HL-60 (cell line): ENCODE results near the gene CDH6.

Experiments used
- DNase-seq, 2 experiments: peaks; one replicate each; pipeline ENCODE4 v3.0.0-alpha.2; 2010 to 2020; ENCODE audit warnings: low read depth in 1 of 2, low spot score in 1 of 2
- H3K27ac ChIP-seq: fragments of 250-450 bp; sonication (Bioruptor Pico); replicated peaks from 2 replicates; pipeline ENCODE4 v1.5.1; 2020; ENCODE audit warnings: mild to moderate bottlenecking, moderate library complexity
- H3K27me3 ChIP-seq: fragments of 250-450 bp; sonication (Bioruptor Pico); 2 replicates; pipeline ENCODE4 v1.5.1; 2021; ENCODE audit warnings: mild to moderate bottlenecking, moderate library complexity; ENCODE audit not compliant: insufficient read depth, poor library complexity, severe bottlenecking
- H3K4me3 ChIP-seq: replicated peaks from 2 replicates; pipeline ENCODE4 v1.5.1; 2011; ENCODE audit warnings: mild to moderate bottlenecking, control low read depth, low read length; ENCODE audit not compliant: insufficient read depth
- GABPA ChIP-seq: IDR thresholded peaks from 2 replicates; pipeline ENCODE4 v1.6.1; 2012; ENCODE audit warnings: low read depth
- POLR2AphosphoS5 ChIP-seq: IDR thresholded peaks from 2 replicates; pipeline ENCODE4 v1.6.1; 2012; ENCODE audit warnings: low read depth
- SPI1 ChIP-seq: IDR thresholded peaks from 2 replicates; pipeline ENCODE4 v1.6.1; 2012; ENCODE audit warnings: low read depth, mild to moderate bottlenecking, borderline replicate concordance
- TF ChIP-seq, protein P1 (sequence below): IDR thresholded peaks from one replicate; pipeline ENCODE4 v1.5.1; 2011; ENCODE audit warnings: low read length, control low read depth, inconsistent platforms; ENCODE audit not compliant: insufficient read depth
- TF ChIP-seq, protein P2 (sequence below): IDR thresholded peaks from 2 replicates; pipeline ENCODE4 v1.6.1; 2012; ENCODE audit warnings: low read depth; ENCODE audit not compliant: insufficient replicate concordance

Gene CDH6

DNA sequence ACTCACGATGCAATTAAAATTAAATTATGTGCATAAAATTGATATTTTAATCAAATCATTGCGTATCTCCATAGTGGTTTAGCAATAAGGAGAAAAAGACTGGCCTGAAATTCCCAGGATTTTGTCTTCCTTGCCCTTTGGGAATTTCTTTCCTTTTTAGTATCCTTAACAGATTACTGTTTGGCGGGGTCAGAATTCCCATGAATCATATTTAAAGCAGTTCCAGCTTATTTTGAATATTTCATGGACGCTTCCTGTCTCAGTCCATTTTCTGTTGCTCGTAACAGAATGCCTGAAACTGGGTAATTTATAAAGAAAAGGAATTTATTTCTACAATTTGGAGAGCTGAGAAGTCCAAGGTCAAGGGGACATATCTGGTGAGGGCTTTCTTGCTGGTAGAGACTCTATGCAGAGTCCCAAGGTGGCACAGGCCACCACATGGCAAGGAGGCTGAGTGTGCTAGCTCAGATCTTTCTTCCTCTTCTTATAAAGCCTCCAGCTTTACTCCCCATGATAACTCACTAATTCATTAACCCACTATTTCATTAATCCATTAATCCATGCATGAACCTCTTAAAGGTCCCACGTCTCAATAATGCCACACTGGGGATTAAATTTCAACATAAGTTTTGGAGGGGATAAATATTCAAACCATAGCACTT, 37.8 kb downstream of the CDH6 start:
- TF ChIP-seq, protein P1, sequence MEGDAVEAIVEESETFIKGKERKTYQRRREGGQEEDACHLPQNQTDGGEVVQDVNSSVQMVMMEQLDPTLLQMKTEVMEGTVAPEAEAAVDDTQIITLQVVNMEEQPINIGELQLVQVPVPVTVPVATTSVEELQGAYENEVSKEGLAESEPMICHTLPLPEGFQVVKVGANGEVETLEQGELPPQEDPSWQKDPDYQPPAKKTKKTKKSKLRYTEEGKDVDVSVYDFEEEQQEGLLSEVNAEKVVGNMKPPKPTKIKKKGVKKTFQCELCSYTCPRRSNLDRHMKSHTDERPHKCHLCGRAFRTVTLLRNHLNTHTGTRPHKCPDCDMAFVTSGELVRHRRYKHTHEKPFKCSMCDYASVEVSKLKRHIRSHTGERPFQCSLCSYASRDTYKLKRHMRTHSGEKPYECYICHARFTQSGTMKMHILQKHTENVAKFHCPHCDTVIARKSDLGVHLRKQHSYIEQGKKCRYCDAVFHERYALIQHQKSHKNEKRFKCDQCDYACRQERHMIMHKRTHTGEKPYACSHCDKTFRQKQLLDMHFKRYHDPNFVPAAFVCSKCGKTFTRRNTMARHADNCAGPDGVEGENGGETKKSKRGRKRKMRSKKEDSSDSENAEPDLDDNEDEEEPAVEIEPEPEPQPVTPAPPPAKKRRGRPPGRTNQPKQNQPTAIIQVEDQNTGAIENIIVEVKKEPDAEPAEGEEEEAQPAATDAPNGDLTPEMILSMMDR: no peak
- no peak for TF ChIP-seq POLR2AphosphoS5
- no peak for TF ChIP-seq GABPA
- no peak for TF ChIP-seq SPI1
- TF ChIP-seq, protein P2, sequence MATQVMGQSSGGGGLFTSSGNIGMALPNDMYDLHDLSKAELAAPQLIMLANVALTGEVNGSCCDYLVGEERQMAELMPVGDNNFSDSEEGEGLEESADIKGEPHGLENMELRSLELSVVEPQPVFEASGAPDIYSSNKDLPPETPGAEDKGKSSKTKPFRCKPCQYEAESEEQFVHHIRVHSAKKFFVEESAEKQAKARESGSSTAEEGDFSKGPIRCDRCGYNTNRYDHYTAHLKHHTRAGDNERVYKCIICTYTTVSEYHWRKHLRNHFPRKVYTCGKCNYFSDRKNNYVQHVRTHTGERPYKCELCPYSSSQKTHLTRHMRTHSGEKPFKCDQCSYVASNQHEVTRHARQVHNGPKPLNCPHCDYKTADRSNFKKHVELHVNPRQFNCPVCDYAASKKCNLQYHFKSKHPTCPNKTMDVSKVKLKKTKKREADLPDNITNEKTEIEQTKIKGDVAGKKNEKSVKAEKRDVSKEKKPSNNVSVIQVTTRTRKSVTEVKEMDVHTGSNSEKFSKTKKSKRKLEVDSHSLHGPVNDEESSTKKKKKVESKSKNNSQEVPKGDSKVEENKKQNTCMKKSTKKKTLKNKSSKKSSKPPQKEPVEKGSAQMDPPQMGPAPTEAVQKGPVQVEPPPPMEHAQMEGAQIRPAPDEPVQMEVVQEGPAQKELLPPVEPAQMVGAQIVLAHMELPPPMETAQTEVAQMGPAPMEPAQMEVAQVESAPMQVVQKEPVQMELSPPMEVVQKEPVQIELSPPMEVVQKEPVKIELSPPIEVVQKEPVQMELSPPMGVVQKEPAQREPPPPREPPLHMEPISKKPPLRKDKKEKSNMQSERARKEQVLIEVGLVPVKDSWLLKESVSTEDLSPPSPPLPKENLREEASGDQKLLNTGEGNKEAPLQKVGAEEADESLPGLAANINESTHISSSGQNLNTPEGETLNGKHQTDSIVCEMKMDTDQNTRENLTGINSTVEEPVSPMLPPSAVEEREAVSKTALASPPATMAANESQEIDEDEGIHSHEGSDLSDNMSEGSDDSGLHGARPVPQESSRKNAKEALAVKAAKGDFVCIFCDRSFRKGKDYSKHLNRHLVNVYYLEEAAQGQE: no peak
- no peak overlapping the region for H3K4me3 ChIP-seq
- H3K27ac ChIP-seq: no peak overlapping the region
- no peaks in the 10 kb centered on the region for H3K27me3 ChIP-seq
- DNase-seq: no peak

DNA sequence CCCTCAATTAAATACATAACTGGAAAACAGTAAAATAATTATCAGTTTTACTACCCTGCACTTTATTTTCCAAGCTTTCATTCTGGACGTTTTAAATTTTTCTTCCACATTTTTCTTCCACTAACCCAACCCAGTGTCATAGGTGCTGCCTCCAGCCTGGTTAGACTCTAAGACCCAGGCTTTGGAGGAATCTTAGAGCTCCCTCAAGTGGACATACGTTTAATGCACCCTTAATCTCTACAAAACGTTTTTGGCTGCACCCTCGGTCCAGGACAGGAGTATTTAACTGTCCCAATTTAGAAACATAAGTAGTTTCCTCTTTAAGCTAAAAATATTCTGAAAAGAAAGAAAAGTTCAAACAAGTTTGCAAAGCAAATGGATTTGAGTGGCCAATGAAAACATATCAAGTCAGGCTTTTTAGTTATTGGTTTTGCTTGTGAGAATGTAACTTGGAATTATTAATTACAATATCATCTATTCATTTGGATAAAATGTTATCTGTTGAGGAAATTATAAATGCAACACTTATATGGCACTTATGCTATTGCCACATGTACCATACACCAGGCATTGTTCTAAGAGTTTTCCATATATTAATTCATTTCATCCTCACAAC, 38.9 kb downstream of the CDH6 start:
- peak in 1 of 2 experiments; percentile 29 for DNase-seq
- Histone ChIP-seq H3K27me3 (no peaks in the 10 kb centered on the region), H3K27ac (no peak overlapping the region), H3K4me3 (no peak overlapping the region)
- TF ChIP-seq, protein P1: peak; percentile 68
- TF ChIP-seq, protein P2: no peak
- TF ChIP-seq POLR2AphosphoS5: no peak
- no peak for TF ChIP-seq SPI1

DNA sequence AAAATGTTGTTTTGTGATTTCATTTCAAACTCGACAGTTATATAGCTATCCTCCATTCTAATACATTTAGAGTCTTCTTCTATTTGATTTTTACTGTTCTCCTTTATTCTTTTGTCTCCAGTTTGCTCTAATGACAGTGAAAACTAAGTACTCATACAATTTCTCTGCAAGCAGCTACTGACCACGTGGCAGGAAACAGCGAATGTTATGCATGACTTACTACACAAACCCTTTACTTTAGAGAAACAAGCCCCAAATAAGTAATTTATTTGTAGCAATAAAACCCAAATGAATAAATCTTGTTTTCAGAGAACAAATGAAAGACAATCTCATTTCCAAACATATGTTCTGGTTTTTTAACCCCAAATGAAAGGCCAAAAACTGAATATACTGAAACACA, 41.9 kb downstream of the CDH6 start:
- TF ChIP-seq POLR2AphosphoS5 (no peak), GABPA (no peak)
- TF ChIP-seq, protein P2: no peak
- DNase-seq: no peak
- Histone ChIP-seq H3K4me3 (no peak overlapping the region), H3K27ac (no peak overlapping the region), H3K27me3 (no peaks in the 10 kb centered on the region)
